ENCODE results near the gene SRRM4.

Gene SRRM4

GRCh38 chr12:119206348-119207062 lies 225.2 kb downstream of the SRRM4 start:
- DNase-seq, result peak; percentile 47

DNA sequence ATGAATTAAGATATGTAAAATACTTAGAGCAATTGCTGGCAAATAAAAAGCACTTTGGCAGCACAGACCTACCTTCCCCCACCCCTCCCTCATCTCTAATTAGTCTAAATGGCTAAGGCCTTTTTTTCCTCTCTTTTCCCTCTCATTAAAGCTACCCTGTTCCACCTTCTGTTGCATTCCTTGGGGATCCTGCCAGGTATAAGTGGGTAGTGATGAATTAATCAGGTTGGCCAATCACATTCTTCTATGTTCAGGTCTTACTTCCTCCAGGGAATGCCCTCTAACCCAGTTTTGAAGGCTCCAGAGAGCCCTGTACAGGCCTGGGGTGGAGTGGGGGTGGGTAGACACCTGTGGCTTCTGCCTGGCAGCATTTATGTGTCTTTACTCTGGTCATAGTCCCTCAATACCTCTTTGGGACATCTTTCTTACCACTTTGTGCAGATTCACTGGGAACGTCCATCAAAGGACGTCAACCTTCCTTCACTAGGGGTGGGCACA lies 225.8 kb downstream of the SRRM4 start:
- DNase-seq, result no peak

GRCh38 chr12:119208626-119209061 lies 227.3 kb downstream of the SRRM4 start:
- DNase-seq, result peak; percentile 39

- no peak for DNase-seq
Measured at GRCh38 chr12:119211884-119212283, 230.5 kb downstream of the SRRM4 start.

All from NCI-H2029 treated with DMSO at 0.1 percent for 48 hours (cell line).